Keratinocyte (primary cell): ENCODE measurements around the gene FSTL5. TPM values are rescaled to one million over a fixed set of nuclear protein-coding genes. Genes with fewer than 3 reads are reported as not detected.

Experiments used
- DNase-seq: peaks from one replicate; pipeline ENCODE4 v3.0.0-alpha.2; 2011; ENCODE audit warnings: low read depth, missing footprints, low spot score
- FAIRE-seq: peaks from 2 replicates; lab custom pipeline; 2011; peaks lifted over from hg19 to GRCh38; lab: Jason Lieb, UNC
- H2AFZ ChIP-seq: 2 replicates; pipeline ENCODE4 v1.6.0; 2012; ENCODE audit warnings: low read length, control low read depth, inconsistent platforms; ENCODE audit not compliant: control insufficient read depth
- H3K27ac ChIP-seq: 2 replicates; pipeline ENCODE4 v1.5.1; 2011; ENCODE audit warnings: low read length; ENCODE audit not compliant: control insufficient read depth, insufficient read depth
- H3K27me3 ChIP-seq: 3 replicates; pipeline ENCODE4 v1.6.0; 2011; ENCODE audit warnings: low read length; ENCODE audit not compliant: control insufficient read depth, insufficient read depth; ENCODE audit errors: extremely low read depth
- H3K36me3 ChIP-seq, 2 experiments: 2 replicates in 1 of 2; 3 replicates in 1 of 2; pipeline ENCODE4 v1.5.1; 2011; ENCODE audit warnings: low read length in 2 of 2, mild to moderate bottlenecking in 1 of 2; ENCODE audit not compliant: control insufficient read depth in 2 of 2, insufficient read depth in 2 of 2; ENCODE audit errors: extremely low read depth in 1 of 2
- H3K4me1 ChIP-seq: 3 replicates; pipeline ENCODE4 v1.5.1; 2011; ENCODE audit warnings: low read length; ENCODE audit not compliant: control insufficient read depth, insufficient read depth; ENCODE audit errors: extremely low read depth
- H3K4me2 ChIP-seq: 3 replicates; pipeline ENCODE4 v1.6.0; 2011; ENCODE audit warnings: low read depth, low read length; ENCODE audit not compliant: control insufficient read depth, insufficient read depth; ENCODE audit errors: extremely low read depth
- H3K4me3 ChIP-seq, 3 experiments: fragments of 200-600 bp in 1 of 3; sonication (generic) in 1 of 3; 2 replicates in 2 of 3; 3 replicates in 1 of 3; pipeline ENCODE4 v1.5.1; 2011 to 2016; ENCODE audit warnings: low read length in 3 of 3, mild to moderate bottlenecking in 3 of 3, control low read depth in 2 of 3, inconsistent platforms in 1 of 3, low read depth in 1 of 3, mixed read lengths in 1 of 3, mixed run types in 1 of 3, moderate library complexity in 1 of 3; ENCODE audit not compliant: control insufficient read depth in 2 of 3, insufficient read depth in 2 of 3; ENCODE audit errors: extremely low read depth in 1 of 3
- H3K79me2 ChIP-seq: 2 replicates; pipeline ENCODE4 v1.6.0; 2012; ENCODE audit warnings: low read length; ENCODE audit not compliant: control insufficient read depth, insufficient read depth
- H3K9ac ChIP-seq: 3 replicates; pipeline ENCODE4 v1.6.0; 2011; ENCODE audit warnings: low read length; ENCODE audit not compliant: control insufficient read depth, insufficient read depth; ENCODE audit errors: extremely low read depth
- H3K9me1 ChIP-seq: 3 replicates; pipeline ENCODE4 v1.6.0; 2011; ENCODE audit warnings: low read length; ENCODE audit not compliant: control insufficient read depth, insufficient read depth; ENCODE audit errors: extremely low read depth
- H3K9me3 ChIP-seq: 2 replicates; pipeline ENCODE4 v1.5.1; 2012; ENCODE audit warnings: low read depth, low read length; ENCODE audit not compliant: control insufficient read depth
- H4K20me1 ChIP-seq: 3 replicates; pipeline ENCODE4 v1.6.0; 2011; ENCODE audit warnings: low read length; ENCODE audit not compliant: control insufficient read depth, insufficient read depth; ENCODE audit errors: extremely low read depth
- EZH2 ChIP-seq: IDR thresholded peaks from one replicate; pipeline ENCODE4 v1.6.1; 2012; ENCODE audit warnings: inconsistent platforms, mild to moderate bottlenecking, low read length, moderate library complexity
- dilution Hi-C: fragments of 300-500 bp; cut with MboI; formaldehyde crosslinking; loops from one replicate; pipeline ENCODE4 v1.7.0; 2020; ENCODE audit warnings: low sequenced_read_pairs; ENCODE audit not compliant: extremely low pct_ligation_motif_present
- polyA plus RNA-seq, 5 experiments: library from polyadenylated mRNA; depleted of rRNA in 3 of 5; stranded (reverse) in 3 of 5; stranded (forward) in 1 of 5; unstranded in 1 of 5; fragments of >200 nt; gene quantifications; 1 replicate in 1 of 5; 2 replicates in 3 of 5; 3 replicates in 1 of 5; pipeline versions ENCODE4 v1.2.1 to v1.2.3, GENCODE V29; 2011 to 2012; ENCODE audit warnings: missing spikeins in 2 of 5, low read depth in 1 of 5, low replicate concordance in 1 of 5
- TF ChIP-seq, protein P1 (sequence below), 3 experiments: IDR thresholded peaks in 1 of 3; conservative IDR thresholded peaks in 1 of 3; optimal IDR thresholded peaks in 1 of 3; 2 replicates in 2 of 3; 3 replicates in 1 of 3; pipeline versions ENCODE3 to v1.5.1; 2011; ENCODE audit warnings: low read length in 3 of 3, mild to moderate bottlenecking in 3 of 3, moderate library complexity in 2 of 3, control low read depth in 1 of 3, inconsistent platforms in 1 of 3; ENCODE audit not compliant: insufficient read depth in 2 of 3; ENCODE audit errors: extremely low read depth in 1 of 3

Gene FSTL5
- polyA plus RNA-seq, 1 donor (not counting 4 experiments of a cell fraction or from before 2014, with no cell fraction given): not detected

DNA sequence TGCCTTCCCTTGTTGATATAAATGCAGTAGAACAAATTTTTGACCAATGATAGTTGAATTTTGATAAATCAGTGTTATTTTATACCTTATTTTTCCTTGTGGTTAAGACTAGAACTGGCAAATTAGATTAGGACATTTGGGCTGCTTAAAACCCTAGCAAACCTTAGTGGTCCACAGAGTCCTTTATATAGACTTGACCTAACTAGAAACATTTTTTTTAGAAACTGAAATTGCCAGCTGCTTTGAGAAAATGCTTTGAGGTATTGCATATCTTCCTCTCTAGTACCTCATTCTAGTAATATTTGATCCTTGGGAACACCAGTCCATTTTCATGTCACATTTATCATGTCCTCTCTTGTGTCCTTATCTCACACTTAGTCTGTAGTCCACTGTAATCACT is 580.3 kb downstream of the FSTL5 start:
- TF ChIP-seq EZH2: no peak
- TF ChIP-seq, protein P1, sequence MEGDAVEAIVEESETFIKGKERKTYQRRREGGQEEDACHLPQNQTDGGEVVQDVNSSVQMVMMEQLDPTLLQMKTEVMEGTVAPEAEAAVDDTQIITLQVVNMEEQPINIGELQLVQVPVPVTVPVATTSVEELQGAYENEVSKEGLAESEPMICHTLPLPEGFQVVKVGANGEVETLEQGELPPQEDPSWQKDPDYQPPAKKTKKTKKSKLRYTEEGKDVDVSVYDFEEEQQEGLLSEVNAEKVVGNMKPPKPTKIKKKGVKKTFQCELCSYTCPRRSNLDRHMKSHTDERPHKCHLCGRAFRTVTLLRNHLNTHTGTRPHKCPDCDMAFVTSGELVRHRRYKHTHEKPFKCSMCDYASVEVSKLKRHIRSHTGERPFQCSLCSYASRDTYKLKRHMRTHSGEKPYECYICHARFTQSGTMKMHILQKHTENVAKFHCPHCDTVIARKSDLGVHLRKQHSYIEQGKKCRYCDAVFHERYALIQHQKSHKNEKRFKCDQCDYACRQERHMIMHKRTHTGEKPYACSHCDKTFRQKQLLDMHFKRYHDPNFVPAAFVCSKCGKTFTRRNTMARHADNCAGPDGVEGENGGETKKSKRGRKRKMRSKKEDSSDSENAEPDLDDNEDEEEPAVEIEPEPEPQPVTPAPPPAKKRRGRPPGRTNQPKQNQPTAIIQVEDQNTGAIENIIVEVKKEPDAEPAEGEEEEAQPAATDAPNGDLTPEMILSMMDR (optimal IDR thresholded peaks at IDR 0.05 in 1 of 3, IDR thresholded peaks at IDR 0.05 in 1 of 3, conservative IDR thresholded peaks at IDR 0.05 in 1 of 3; ENCODE audit: extremely low read depth in 1 of 3, insufficient read depth in 2 of 3, low read length in 3 of 3): no peak
- Histone ChIP-seq H3K4me3 (no peak overlapping the region), H3K36me3 (no peaks in the 10 kb centered on the region), H3K79me2 (no peaks in the 10 kb centered on the region), H3K27me3 (no peaks in the 10 kb centered on the region), H3K27ac (no peak overlapping the region), H3K4me1 (no peaks in the 10 kb centered on the region), H4K20me1 (no peaks in the 10 kb centered on the region), H3K9me3 (no peaks in the 10 kb centered on the region), H3K9me1 (no peaks in the 10 kb centered on the region), H2AFZ (no peak overlapping the region), H3K9ac (no peak overlapping the region), H3K4me2 (no peak overlapping the region)
- no peak for DNase-seq
- no peak for FAIRE-seq
- dilution Hi-C loops: no loop called here

DNA sequence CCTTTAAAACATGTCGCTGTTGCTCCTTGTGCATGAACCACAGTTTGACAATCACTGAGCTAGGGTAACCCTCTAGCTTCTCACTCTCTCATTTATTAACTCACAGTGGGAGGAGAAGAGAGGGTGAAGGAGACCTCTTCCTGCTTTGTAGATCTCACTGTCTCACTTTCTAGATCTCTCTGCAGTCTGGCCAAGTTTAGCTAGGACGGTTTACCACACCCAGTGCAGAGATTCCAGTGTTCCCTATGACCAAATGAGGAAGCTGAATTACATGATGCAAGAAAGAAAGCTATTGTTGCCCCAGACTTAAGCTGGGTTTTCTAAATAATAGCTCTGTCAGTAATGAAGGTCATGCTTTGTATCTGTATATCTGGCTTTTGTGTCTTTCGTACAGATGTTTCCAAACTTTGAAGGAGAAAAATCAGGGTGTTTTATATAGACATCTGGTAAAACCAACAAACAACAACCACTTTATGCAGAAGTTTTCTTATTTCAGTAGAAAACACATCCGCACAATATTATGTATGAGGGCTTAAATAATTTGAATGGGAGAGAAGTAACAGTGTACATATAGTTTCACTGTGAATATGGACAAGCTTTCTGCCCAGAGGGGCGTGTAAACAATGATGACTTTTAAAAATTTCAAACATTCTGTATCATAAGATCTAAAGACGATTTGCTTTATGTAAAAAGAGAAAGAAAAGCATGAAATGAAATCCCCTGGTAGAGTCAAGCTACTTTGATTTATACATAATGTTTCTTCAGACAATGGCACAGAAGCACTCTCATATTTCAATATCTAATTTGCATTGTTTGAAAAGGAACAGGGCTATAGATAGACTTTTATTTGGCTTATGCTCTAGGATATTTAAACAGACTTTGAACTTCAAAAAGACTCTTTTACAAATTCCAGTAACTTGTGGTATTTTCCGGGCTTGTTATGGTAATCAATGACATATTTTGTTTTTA is 582.3 kb downstream of the FSTL5 start:
- no peaks in the 10 kb centered on the region for H3K9me1 ChIP-seq
- H3K27ac ChIP-seq: no peak overlapping the region
- TF ChIP-seq EZH2: no peak
- TF ChIP-seq, protein P1 (optimal IDR thresholded peaks at IDR 0.05 in 1 of 3, IDR thresholded peaks at IDR 0.05 in 1 of 3, conservative IDR thresholded peaks at IDR 0.05 in 1 of 3; ENCODE audit: extremely low read depth in 1 of 3, insufficient read depth in 2 of 3, low read length in 3 of 3): no peak
- H3K27me3 ChIP-seq: no peaks in the 10 kb centered on the region
- DNase-seq (no peak), FAIRE-seq (no peak)
- H3K4me1 ChIP-seq: no peaks in the 10 kb centered on the region
- no peaks in the 10 kb centered on the region for H3K36me3 ChIP-seq
- dilution Hi-C loops: no loop called here
- H3K9ac ChIP-seq: no peak overlapping the region
- no peaks in the 10 kb centered on the region for H4K20me1 ChIP-seq
- no peak overlapping the region for H3K4me2 ChIP-seq
- no peaks in the 10 kb centered on the region for H3K9me3 ChIP-seq
- no peaks in the 10 kb centered on the region for H3K79me2 ChIP-seq
- no peak overlapping the region for H2AFZ ChIP-seq
- no peak overlapping the region for H3K4me3 ChIP-seq
